Measurements from ENCODE around the gene EGFR.

Gene EGFR

GRCh38 chr7:55198634-55199392 is 180.0 kb downstream of the EGFR start:
- Histone ChIP-seq H3K27me3 (ENCODE audit: insufficient read depth, low read length, poor library complexity, severe bottlenecking) (no peaks in the 10 kb centered on the region), H3K79me2 (ENCODE audit: insufficient read depth, low read length) (no peaks in the 10 kb centered on the region), H3K4me3 (ENCODE audit: low read length, poor library complexity, severe bottlenecking) (no peak overlapping the region), H3K36me3 (ENCODE audit: insufficient read depth, low read length) (no peaks in the 10 kb centered on the region), H4K20me1 (ENCODE audit: insufficient read depth, low read length, poor library complexity, severe bottlenecking) (no peaks in the 10 kb centered on the region), H3K9me3 (ENCODE audit: insufficient read depth, low read depth, low read length) (no peaks in the 10 kb centered on the region), H3K9me2 (replicated peaks; ENCODE audit: low read depth, low read length) (no peaks in the 10 kb centered on the region), H2AFZ (ENCODE audit: low read length) (no peak overlapping the region), H3K4me2 (ENCODE audit: low read depth, low read length, poor library complexity, severe bottlenecking) (no peak overlapping the region), H3K4me1 (ENCODE audit: insufficient read depth, low read length, poor library complexity, severe bottlenecking) (no peaks in the 10 kb centered on the region), H3F3A (ENCODE audit: low read depth) (no peaks in the 10 kb centered on the region), H3K9ac (ENCODE audit: low read depth, low read length, poor library complexity, severe bottlenecking) (no peak overlapping the region)
- TF ChIP-seq CTCF (conservative IDR thresholded peaks at IDR 0.05; ENCODE audit: low read length) (no peak), EZH2phosphoT487 (IDR thresholded peaks at IDR 0.05; ENCODE audit: borderline replicate concordance) (no peak)

- Histone ChIP-seq H3K4me2 (ENCODE audit: low read depth, low read length, poor library complexity, severe bottlenecking) (no peak overlapping the region), H3K9me3 (ENCODE audit: insufficient read depth, low read depth, low read length) (no peaks in the 10 kb centered on the region), H3K9ac (ENCODE audit: low read depth, low read length, poor library complexity, severe bottlenecking) (no peak overlapping the region), H3F3A (ENCODE audit: low read depth) (no peaks in the 10 kb centered on the region), H2AFZ (ENCODE audit: low read length) (no peak overlapping the region), H4K20me1 (ENCODE audit: insufficient read depth, low read length, poor library complexity, severe bottlenecking) (no peaks in the 10 kb centered on the region), H3K9me2 (replicated peaks; ENCODE audit: low read depth, low read length) (no peaks in the 10 kb centered on the region), H3K27me3 (ENCODE audit: insufficient read depth, low read length, poor library complexity, severe bottlenecking) (no peaks in the 10 kb centered on the region), H3K4me1 (ENCODE audit: insufficient read depth, low read length, poor library complexity, severe bottlenecking) (no peaks in the 10 kb centered on the region), H3K36me3 (ENCODE audit: insufficient read depth, low read length) (no peaks in the 10 kb centered on the region), H3K79me2 (ENCODE audit: insufficient read depth, low read length) (no peaks in the 10 kb centered on the region), H3K4me3 (ENCODE audit: low read length, poor library complexity, severe bottlenecking) (no peak overlapping the region)
- TF ChIP-seq CTCF (conservative IDR thresholded peaks at IDR 0.05; ENCODE audit: low read length) (no peak), EZH2phosphoT487 (IDR thresholded peaks at IDR 0.05; ENCODE audit: borderline replicate concordance) (no peak)
Measured at GRCh38 chr7:55199418-55199817, 180.6 kb downstream of the EGFR start.

GRCh38 chr7:55200441-55200840 is 181.6 kb downstream of the EGFR start:
- no peaks in the 10 kb centered on the region for H3K9me3 ChIP-seq (ENCODE audit: insufficient read depth, low read depth, low read length)
- no peaks in the 10 kb centered on the region for H3K79me2 ChIP-seq (ENCODE audit: insufficient read depth, low read length)
- no peak overlapping the region for H3K9ac ChIP-seq (ENCODE audit: low read depth, low read length, poor library complexity, severe bottlenecking)
- no peaks in the 10 kb centered on the region for H4K20me1 ChIP-seq (ENCODE audit: insufficient read depth, low read length, poor library complexity, severe bottlenecking)
- H3K4me1 ChIP-seq (ENCODE audit: insufficient read depth, low read length, poor library complexity, severe bottlenecking) = no peaks in the 10 kb centered on the region
- no peaks in the 10 kb centered on the region for H3K9me2 ChIP-seq (replicated peaks; ENCODE audit: low read depth, low read length)
- no peaks in the 10 kb centered on the region for H3K27me3 ChIP-seq (ENCODE audit: insufficient read depth, low read length, poor library complexity, severe bottlenecking)
- H3K36me3 ChIP-seq (ENCODE audit: insufficient read depth, low read length) = no peaks in the 10 kb centered on the region
- no peak overlapping the region for H3K4me2 ChIP-seq (ENCODE audit: low read depth, low read length, poor library complexity, severe bottlenecking)
- no peak overlapping the region for H2AFZ ChIP-seq (ENCODE audit: low read length)
- TF ChIP-seq EZH2phosphoT487 (IDR thresholded peaks at IDR 0.05; ENCODE audit: borderline replicate concordance) (no peak), CTCF (conservative IDR thresholded peaks at IDR 0.05; ENCODE audit: low read length) (no peak)
- no peaks in the 10 kb centered on the region for H3F3A ChIP-seq (ENCODE audit: low read depth)
- no peak overlapping the region for H3K4me3 ChIP-seq (ENCODE audit: low read length, poor library complexity, severe bottlenecking)

Measured in Loucy (cell line).